Heart right ventricle (tissue), 16 donors: Measurements from ENCODE around the gene PRKN. TPM values are rescaled to one million over a fixed set of nuclear protein-coding genes. Genes with fewer than 3 reads are reported as not detected.

Experiments used
- ATAC-seq, 8 donors: fragments of 200-7000 bp; cut with Tn5 transposase; one replicate each; pipeline ENCODE4 v1.9.1; 2020; ENCODE audit warnings: mild to moderate bottlenecking in 8 of 8, moderate library complexity in 8 of 8, moderate number of reproducible peaks in 1 of 8
- DNase-seq, 2 donors: peaks; one replicate each; pipeline ENCODE4 v3.0.0-alpha.2; 2020
- H3K27ac ChIP-seq, 10 donors: fragments of 200-600 bp; sonication (generic) in 2 of 10; one replicate each; pipeline versions ENCODE4 v1.5.0 to v1.8.0; 2020 to 2022; ENCODE audit warnings: mild to moderate bottlenecking in 3 of 10
- H3K27me3 ChIP-seq, 7 donors: fragments of 200-600 bp; one replicate each; pipeline ENCODE4 v1.8.0; 2021 to 2022; ENCODE audit warnings: mild to moderate bottlenecking in 2 of 7
- H3K36me3 ChIP-seq, 9 donors: fragments of 200-600 bp; sonication (generic) in 1 of 9; one replicate each; pipeline versions ENCODE4 v1.5.0 to v1.8.0; 2020 to 2022; ENCODE audit warnings: mild to moderate bottlenecking in 2 of 9
- H3K4me1 ChIP-seq, 9 donors: fragments of 200-600 bp; sonication (generic) in 1 of 9; one replicate each; pipeline versions ENCODE4 v1.5.0 to v1.8.0; 2020 to 2022; ENCODE audit warnings: mild to moderate bottlenecking in 4 of 9
- H3K4me3 ChIP-seq, 10 donors: fragments of 200-600 bp; sonication (generic) in 2 of 10; one replicate each; pipeline versions ENCODE4 v1.5.0 to v1.8.0; 2020 to 2022; ENCODE audit warnings: mild to moderate bottlenecking in 7 of 10, moderate library complexity in 2 of 10
- H3K9me3 ChIP-seq, 11 donors: fragments of 200-600 bp in 10 of 11; sonication (generic) in 2 of 11; one replicate each; pipeline versions ENCODE4 v1.5.0 to v1.8.0; 2013 to 2022; ENCODE audit warnings: mild to moderate bottlenecking in 2 of 11, control low read depth in 1 of 11, moderate library complexity in 1 of 11
- WGBS, 2 donors: extraction: QIAGEN DNeasy Blood & Tissue Kit; methylation state at CpG; one replicate each; pipeline ENCODE4 v1.1.7; 2013; ENCODE audit warnings: inconsistent platforms in 1 of 2; 5-methylcytosine and 5-hydroxymethylcytosine counted together
- intact Hi-C, 10 donors: fragments of 100-400 bp; cut with DNase I; formaldehyde crosslinking; loops; one replicate each; pipeline versions ENCODE4 v1.11.1 to v1.14.2; 2022
- long read RNA-seq, 3 donors: library from polyadenylated mRNA; unstranded; transcript quantifications; one replicate each; pipeline ENCODE4 v2.0.0, GENCODE V29; 2020 to 2021
- polyA plus RNA-seq, 2 donors: library from polyadenylated mRNA; stranded (reverse); fragments of 200-250 nt; gene quantifications; one replicate each; pipeline ENCODE4 v1.2.3, GENCODE V29; 2013
- total RNA-seq, 10 donors: library from RNA; stranded (reverse); fragmentation: NEBNext Ultra II Directional in 3 of 10; extraction: Animal tissue kit (Norgen Biotek cat#: 25700) in 3 of 10; gene quantifications; one replicate each; pipeline versions ENCODE4 v1.2.1 to v1.2.4, GENCODE V29; 2021 to 2023
- TF ChIP-seq, protein P1 (sequence below), 9 donors: fragments of 200-600 bp; sonication (generic) in 2 of 9; IDR thresholded peaks; one replicate each; pipeline versions ENCODE4 v1.5.0 to v1.8.0; 2021 to 2022; ENCODE audit warnings: antibody characterized with exemption in 9 of 9, mild to moderate bottlenecking in 5 of 9, moderate library complexity in 1 of 9
- donor health status: Arrhythmogenic right ventricular cardiomyopathy.
- donor health status: ischemic (EF 13 %, LVEDD 7.1; RV severe dilation, severe dysfunction).
- donor health status: healthy with polysubstance abuse.
- donor health status: DM: no; HTN: yes; CAD: no.
- donor health status: DM: no; HTN: no; CAD: no.
- donor health status: ischemic (EF 25% LVEDD 6.9; RV normal size, moderate dysfunction).
- donor health status: ischemic (EF 25% LVEDD 5.7; RV mildly dilated, moderate dysfunction).
- donor health status: healthy.
- donor health status: DM: yes; HTN: yes; CAD: no.
- donor health status: Ischemic cardiomyopathy.
- donor health status: ischemic (EF 35%, LVEDD 5.7; RV mildly dilated, moderate dysfunction).
- donor health status: nonischemic (EF 11% LVEDD 7.7; RV severe dilation, severe dysfunction).
- donor health status: DM: yes; HTN: yes; CAD: no.
- donor health status: PGD.
- donor health status: ischemic (EF 29% LVEDD 5.4; RV normal size, mild dysfunction).
- donor health status: nonischemic (EF 23%, LVEDD 6.1; RV moderate dilation, normal function).

PRKN gene
- total RNA-seq (10 to 100 TPM; 21.4 to 27.7 (median 26.4) TPM), polyA plus RNA-seq (1 to 10 TPM; 2.3 to 8.3 TPM)
- long read RNA-seq, donor 1, partial matches to known transcripts, result 9 of 20 reads
- long read RNA-seq, donor 1, other reads (novel, unspliced or antisense), result 11 of 20 reads
- long read RNA-seq, donor 2, partial matches to known transcripts, result 9 of 40 reads
- long read RNA-seq, donor 2, other reads (novel, unspliced or antisense), result 29 of 40 reads
- long read RNA-seq, donor 3, partial matches to known transcripts, result 3 of 78 reads
- long read RNA-seq, donor 3, other reads (novel, unspliced or antisense), result 75 of 78 reads

DNA sequence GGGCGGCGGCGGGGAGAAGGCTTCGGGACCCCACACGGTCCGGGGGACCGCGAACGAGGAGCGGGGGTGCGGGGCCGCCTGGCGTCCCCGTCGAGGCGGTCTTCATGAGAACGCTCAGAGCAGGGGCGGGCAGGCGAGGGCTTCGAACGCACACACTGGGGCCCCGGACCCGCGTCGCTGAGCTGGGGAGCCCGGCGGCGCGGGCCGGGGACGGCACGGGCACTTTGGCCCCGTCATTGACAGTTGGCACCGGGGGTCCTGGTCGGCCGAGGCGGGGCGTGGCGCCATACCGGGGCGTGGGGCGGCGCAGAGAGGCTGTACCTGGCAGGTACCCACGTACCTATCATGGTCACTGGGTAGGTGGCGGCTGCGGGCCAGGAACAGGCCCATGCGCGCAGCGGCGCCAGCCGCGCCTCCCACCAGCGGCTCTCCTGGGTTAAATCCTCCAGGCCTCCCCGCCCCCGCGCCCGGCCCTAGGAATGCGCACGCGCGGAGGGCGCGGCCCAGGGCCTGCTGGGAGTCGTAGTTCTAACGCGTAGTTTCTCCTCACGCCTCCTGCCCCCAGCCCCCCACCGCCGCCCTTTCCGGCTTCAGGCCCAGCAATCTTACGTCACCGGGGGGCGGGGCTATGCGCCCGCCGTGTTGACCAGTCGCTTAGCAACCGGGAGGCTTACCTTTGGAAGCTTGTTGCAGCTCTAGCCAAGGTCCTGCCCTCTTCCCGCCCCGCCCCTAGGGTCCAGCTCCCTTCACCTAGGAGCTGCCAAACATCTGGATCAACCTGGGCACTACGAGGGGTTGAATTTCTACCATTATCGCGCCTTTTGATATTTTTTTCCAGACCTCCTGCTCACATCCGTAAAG lies at the start of gene PRKN, which contains the start of gene PACRG:
PRKN (minus strand) TSS at position 445 of the 861 bp plus-strand sequence.
PACRG (plus strand) TSS at position 653 of the 861 bp plus-strand sequence.
- TF ChIP-seq, protein P1, sequence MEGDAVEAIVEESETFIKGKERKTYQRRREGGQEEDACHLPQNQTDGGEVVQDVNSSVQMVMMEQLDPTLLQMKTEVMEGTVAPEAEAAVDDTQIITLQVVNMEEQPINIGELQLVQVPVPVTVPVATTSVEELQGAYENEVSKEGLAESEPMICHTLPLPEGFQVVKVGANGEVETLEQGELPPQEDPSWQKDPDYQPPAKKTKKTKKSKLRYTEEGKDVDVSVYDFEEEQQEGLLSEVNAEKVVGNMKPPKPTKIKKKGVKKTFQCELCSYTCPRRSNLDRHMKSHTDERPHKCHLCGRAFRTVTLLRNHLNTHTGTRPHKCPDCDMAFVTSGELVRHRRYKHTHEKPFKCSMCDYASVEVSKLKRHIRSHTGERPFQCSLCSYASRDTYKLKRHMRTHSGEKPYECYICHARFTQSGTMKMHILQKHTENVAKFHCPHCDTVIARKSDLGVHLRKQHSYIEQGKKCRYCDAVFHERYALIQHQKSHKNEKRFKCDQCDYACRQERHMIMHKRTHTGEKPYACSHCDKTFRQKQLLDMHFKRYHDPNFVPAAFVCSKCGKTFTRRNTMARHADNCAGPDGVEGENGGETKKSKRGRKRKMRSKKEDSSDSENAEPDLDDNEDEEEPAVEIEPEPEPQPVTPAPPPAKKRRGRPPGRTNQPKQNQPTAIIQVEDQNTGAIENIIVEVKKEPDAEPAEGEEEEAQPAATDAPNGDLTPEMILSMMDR (IDR thresholded peaks at IDR 0.05), result peak in 1 of 9 donors; percentile 15
- H3K4me3 ChIP-seq, result peak within 1 kb of the TSS; percentile 60 to 98 (median 90)
- no peaks in the 10 kb centered on the region for H3K36me3 ChIP-seq
- H3K4me1 ChIP-seq, result peaks cover 0 to 24% (median 16%) of the 10 kb centered on the region in 9 donors
- intact Hi-C loops, result loop anchor here in 6 of 10 donors (2.0 to 10.0 kb wide), 7 partner anchors 21 to 553 kb away; no protein-coding TSS in a partner anchor
- H3K27me3 ChIP-seq, result no peaks in the 10 kb centered on the region
- 1% methylated on average over 83 to 84 of the region's 84 CpGs for WGBS, 2 donors
- peak; percentile 99 to 100 (median 99) for ATAC-seq
- peak; percentile 99 for DNase-seq
- H3K9me3 ChIP-seq, result peaks cover 0 to 16% (median 8%) of the 10 kb centered on the region in 11 donors
- peak within 1 kb of the TSS; percentile 83 to 97 (median 95) for H3K27ac ChIP-seq

DNA sequence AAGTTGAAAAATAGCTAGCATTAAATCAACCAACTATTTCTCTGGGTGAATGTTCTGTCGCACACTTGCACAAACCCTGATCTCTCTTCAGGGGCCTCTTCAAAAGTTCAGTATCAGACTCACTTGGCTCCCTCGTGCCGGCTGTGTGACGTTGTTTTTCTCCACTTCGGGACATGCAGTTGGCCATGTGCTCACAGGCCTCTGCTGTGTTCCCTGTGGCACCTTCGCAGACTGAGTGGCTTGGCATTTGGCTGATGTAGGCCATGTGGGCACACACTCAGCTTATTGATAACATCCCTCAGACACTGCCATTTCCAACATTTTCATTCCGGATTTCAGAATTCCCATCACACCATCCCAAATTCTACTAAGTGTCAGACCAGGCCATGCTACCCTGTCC lies 49.5 kb upstream of the PRKN start:
- no peaks in the 10 kb centered on the region for H3K27me3 ChIP-seq
- no peaks in the 10 kb centered on the region for H3K4me1 ChIP-seq
- no peak for DNase-seq
- TF ChIP-seq, protein P1 (IDR thresholded peaks at IDR 0.05), result no peak
- H3K9me3 ChIP-seq, result peaks cover 0 to 27% (median 10%) of the 10 kb centered on the region in 11 donors
- no peak overlapping the region for H3K27ac ChIP-seq
- ATAC-seq, result peak in 3 of 8 donors; percentile 64 to 79 (median 66)
- 61 to 66% methylated on average over 7 of the region's 7 CpGs for whole genome bisulfite sequencing, 2 donors
- no peak overlapping the region for H3K4me3 ChIP-seq
- H3K36me3 ChIP-seq, result no peaks in the 10 kb centered on the region
- intact Hi-C loops, result no loop called here

DNA sequence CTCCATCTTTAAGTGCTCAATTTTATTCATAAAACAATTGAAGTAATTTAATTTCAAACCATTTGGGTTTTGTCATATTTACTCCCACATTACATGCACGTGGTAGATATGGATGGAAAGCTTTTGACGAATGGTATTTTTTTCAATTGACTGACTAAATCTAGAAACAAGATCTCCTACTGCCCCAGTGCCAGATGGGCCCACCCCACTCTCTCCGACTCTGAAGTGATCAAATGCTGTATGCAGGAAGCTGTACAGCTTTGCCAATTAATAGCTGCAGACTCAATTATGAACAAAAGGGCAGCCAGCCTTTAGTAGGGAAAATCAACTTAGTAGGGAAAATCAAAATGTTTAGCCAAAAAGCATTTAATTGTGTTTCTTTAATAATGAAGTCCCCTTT lies 46.4 kb upstream of the PRKN start:
- Histone ChIP-seq H3K36me3 (no peaks in the 10 kb centered on the region), H3K27me3 (no peaks in the 10 kb centered on the region), H3K4me1 (no peaks in the 10 kb centered on the region), H3K4me3 (no peak overlapping the region), H3K9me3 (peaks cover 0 to 2% (median 0%) of the 10 kb centered on the region in 11 donors), H3K27ac (no peak overlapping the region)
- no peak for ATAC-seq
- intact Hi-C loops, result no loop called here
- no peak for DNase-seq
- TF ChIP-seq, protein P1 (IDR thresholded peaks at IDR 0.05), result no peak
- WGBS, 2 donors, result 75 to 80% methylated on average over 3 of the region's 3 CpGs

DNA sequence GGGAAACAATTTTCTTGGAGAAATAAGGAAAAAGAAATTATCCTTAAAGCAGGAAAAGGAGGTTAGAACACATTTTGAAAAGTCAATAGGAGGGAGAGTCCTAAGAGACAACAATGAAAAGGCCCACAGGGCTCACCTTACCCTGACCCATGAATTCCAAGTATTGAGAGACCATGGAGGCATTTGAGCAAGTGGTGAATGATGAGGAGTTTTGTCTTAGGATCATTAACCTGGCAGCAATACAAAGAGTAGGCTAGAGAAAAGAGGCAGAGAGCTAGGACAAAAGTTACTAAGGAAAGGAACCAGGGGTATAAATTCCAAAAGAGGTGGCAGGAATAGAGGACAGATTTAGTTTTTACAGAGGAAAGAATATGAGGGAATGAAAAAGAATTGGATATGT lies 44.9 kb upstream of the PRKN start:
- Histone ChIP-seq H3K4me3 (no peak overlapping the region), H3K36me3 (no peaks in the 10 kb centered on the region), H3K27ac (no peak overlapping the region), H3K27me3 (no peaks in the 10 kb centered on the region), H3K4me1 (no peaks in the 10 kb centered on the region), H3K9me3 (peaks cover 0 to 10% (median 0%) of the 10 kb centered on the region in 11 donors)
- DNase-seq (no peak), ATAC-seq (no peak)
- intact Hi-C loops, result no loop called here
- TF ChIP-seq, protein P1 (IDR thresholded peaks at IDR 0.05), result no peak
